Mesenchymal stem cell (in vitro differentiated cells and primary cell): Measurements from ENCODE around the gene S100A8. TPM values are rescaled to one million over a fixed set of nuclear protein-coding genes. Genes with fewer than 3 reads are reported as not detected.

Experiments
- DNase-seq: peaks from one replicate; pipeline ENCODE4 v3.0.0-alpha.2; 2013
- H2AFZ ChIP-seq: one replicate; pipeline ENCODE4 v1.6.1; 2013; ENCODE audit warnings: low read depth, mild to moderate bottlenecking, control low read depth, inconsistent platforms, low read length, moderate library complexity
- H2AK5ac ChIP-seq: 2 replicates; pipeline ENCODE4 v1.6.1; 2013; ENCODE audit warnings: low read length, moderate library complexity, mild to moderate bottlenecking, inconsistent platforms; ENCODE audit not compliant: severe bottlenecking
- H2BK120ac ChIP-seq: one replicate; pipeline ENCODE4 v1.6.1; 2013; ENCODE audit warnings: low read depth, mild to moderate bottlenecking, inconsistent platforms, low read length, moderate library complexity
- H2BK12ac ChIP-seq, 2 experiments: one replicate each; pipeline ENCODE4 v1.6.1; 2013; ENCODE audit warnings: inconsistent platforms in 2 of 2, low read length in 2 of 2, mild to moderate bottlenecking in 2 of 2, moderate library complexity in 2 of 2, control low read depth in 1 of 2
- H2BK15ac ChIP-seq: one replicate; pipeline ENCODE4 v1.6.1; 2013; ENCODE audit warnings: mild to moderate bottlenecking, low read depth, inconsistent platforms; ENCODE audit not compliant: poor library complexity, severe bottlenecking
- H2BK5ac ChIP-seq: 2 replicates; pipeline ENCODE4 v1.6.1; 2013; ENCODE audit warnings: low read depth, mild to moderate bottlenecking, low read length, control low read depth, inconsistent platforms; ENCODE audit not compliant: poor library complexity, severe bottlenecking
- H3K14ac ChIP-seq, 2 experiments: one replicate each; pipeline ENCODE4 v1.6.1; 2013; ENCODE audit warnings: inconsistent platforms in 2 of 2, low read length in 2 of 2, control low read depth in 1 of 2, mild to moderate bottlenecking in 1 of 2, moderate library complexity in 1 of 2
- H3K18ac ChIP-seq, 2 experiments: one replicate each; pipeline ENCODE4 v1.6.1; 2013; ENCODE audit warnings: inconsistent platforms in 2 of 2, low read length in 2 of 2, control low read depth in 1 of 2, low read depth in 1 of 2, mild to moderate bottlenecking in 1 of 2
- H3K23ac ChIP-seq, 2 experiments: one replicate each; pipeline ENCODE4 v1.6.1; 2013; ENCODE audit warnings: inconsistent platforms in 2 of 2, low read length in 2 of 2, mild to moderate bottlenecking in 2 of 2, moderate library complexity in 2 of 2, control low read depth in 1 of 2
- H3K27ac ChIP-seq: 2 replicates; pipeline ENCODE4 v1.5.1; 2013; ENCODE audit warnings: mild to moderate bottlenecking, moderate library complexity, low read length, control low read depth, inconsistent platforms; ENCODE audit not compliant: poor library complexity, severe bottlenecking
- H3K27me3 ChIP-seq, 2 experiments: 2 replicates each; pipeline versions ENCODE4 v1.6.1 to v1.7.0; 2013; ENCODE audit warnings: low read length in 2 of 2, mild to moderate bottlenecking in 2 of 2, moderate library complexity in 2 of 2, control low read depth in 1 of 2, inconsistent platforms in 1 of 2; ENCODE audit not compliant: control insufficient read depth in 1 of 2, insufficient read depth in 1 of 2
- H3K36me3 ChIP-seq, 2 experiments: 2 replicates each; pipeline versions ENCODE4 v1.6.1 to v1.7.0; 2013; ENCODE audit warnings: low read length in 2 of 2, control low read depth in 1 of 2, inconsistent platforms in 1 of 2, low read depth in 1 of 2, mild to moderate bottlenecking in 1 of 2; ENCODE audit not compliant: insufficient read depth in 2 of 2, control insufficient read depth in 1 of 2
- H3K4ac ChIP-seq, 2 experiments: one replicate each; pipeline ENCODE4 v1.6.1; 2013; ENCODE audit warnings: inconsistent platforms in 2 of 2, low read length in 2 of 2, mild to moderate bottlenecking in 2 of 2, moderate library complexity in 2 of 2, control low read depth in 1 of 2, low read depth in 1 of 2
- H3K4me1 ChIP-seq: 2 replicates; pipeline ENCODE4 v1.6.1; 2013; ENCODE audit warnings: low read depth, low read length, control low read depth; ENCODE audit not compliant: control insufficient read depth, insufficient read depth
- H3K4me2 ChIP-seq: 2 replicates; pipeline ENCODE4 v1.6.1; 2013; ENCODE audit warnings: low read length, mild to moderate bottlenecking, inconsistent platforms; ENCODE audit not compliant: poor library complexity, severe bottlenecking
- H3K4me3 ChIP-seq, 2 experiments: 2 replicates each; pipeline versions ENCODE4 v1.5.1 to v1.7.0; 2013; ENCODE audit warnings: low read length in 2 of 2, mild to moderate bottlenecking in 2 of 2, control low read depth in 1 of 2, low read depth in 1 of 2; ENCODE audit not compliant: insufficient read depth in 1 of 2
- H3K79me1 ChIP-seq: replicated peaks from 2 replicates; pipeline ENCODE4 v1.6.1; 2013; ENCODE audit warnings: mild to moderate bottlenecking, control low read depth, low read length, inconsistent platforms; ENCODE audit not compliant: poor library complexity, severe bottlenecking
- H3K9ac ChIP-seq: 2 replicates; pipeline ENCODE4 v1.7.0; 2013; ENCODE audit warnings: mild to moderate bottlenecking, low read length, moderate library complexity
- H3K9me3 ChIP-seq: 2 replicates; pipeline ENCODE4 v1.7.0; 2013; ENCODE audit warnings: mild to moderate bottlenecking, low read length; ENCODE audit not compliant: control insufficient read depth
- H4K8ac ChIP-seq: one replicate; pipeline ENCODE4 v1.6.1; 2013; ENCODE audit warnings: inconsistent platforms, mild to moderate bottlenecking, low read length, moderate library complexity
- H4K91ac ChIP-seq: one replicate; pipeline ENCODE4 v1.6.1; 2013; ENCODE audit warnings: mild to moderate bottlenecking, low read length, inconsistent platforms
- WGBS: methylation state at CpG from one replicate; pipeline ENCODE4 v1.1.7; 2013; ENCODE audit warnings: mixed read lengths; 5-methylcytosine and 5-hydroxymethylcytosine counted together
- small RNA-seq: library from polyadenylated mRNA; stranded (forward); fragments of <200 nt; extraction: miRNeasy Mini kit (QIAGEN cat#:217004); gene quantifications from one replicate; pipeline ENCODE3, GENCODE V24; 2013; ENCODE audit warnings: low read depth

S100A8 gene

GRCh38 chr1:153342178-153342577 is 48.7 kb downstream of the S100A8 start:
- no peak overlapping the region for H3K9ac ChIP-seq
- no peak for DNase-seq
- no peaks in the 10 kb centered on the region for H3K79me1 ChIP-seq
- H3K4me3 ChIP-seq, result no peak overlapping the region
- no peak overlapping the region for H3K4me2 ChIP-seq
- peaks cover 9 to 84% of the 10 kb centered on the region in 2 experiments for H3K27me3 ChIP-seq
- H2AFZ ChIP-seq, result no peak overlapping the region
- 70% methylated on average over 3 of the region's 3 CpGs for WGBS
- no peak overlapping the region for H3K14ac ChIP-seq
- no peak overlapping the region for H2AK5ac ChIP-seq
- no peak overlapping the region for H2BK15ac ChIP-seq
- no peaks in the 10 kb centered on the region for H3K9me3 ChIP-seq
- no peak overlapping the region for H2BK120ac ChIP-seq
- H3K4me1 ChIP-seq, result no peaks in the 10 kb centered on the region
- H3K18ac ChIP-seq, result no peak overlapping the region
- no peak overlapping the region for H3K23ac ChIP-seq
- no peak overlapping the region for H3K27ac ChIP-seq
- no peak overlapping the region for H3K4ac ChIP-seq
- H4K8ac ChIP-seq, result no peak overlapping the region
- H2BK5ac ChIP-seq, result no peak overlapping the region
- no peak overlapping the region for H2BK12ac ChIP-seq
- H4K91ac ChIP-seq, result no peak overlapping the region
- no peaks in the 10 kb centered on the region for H3K36me3 ChIP-seq

DNA sequence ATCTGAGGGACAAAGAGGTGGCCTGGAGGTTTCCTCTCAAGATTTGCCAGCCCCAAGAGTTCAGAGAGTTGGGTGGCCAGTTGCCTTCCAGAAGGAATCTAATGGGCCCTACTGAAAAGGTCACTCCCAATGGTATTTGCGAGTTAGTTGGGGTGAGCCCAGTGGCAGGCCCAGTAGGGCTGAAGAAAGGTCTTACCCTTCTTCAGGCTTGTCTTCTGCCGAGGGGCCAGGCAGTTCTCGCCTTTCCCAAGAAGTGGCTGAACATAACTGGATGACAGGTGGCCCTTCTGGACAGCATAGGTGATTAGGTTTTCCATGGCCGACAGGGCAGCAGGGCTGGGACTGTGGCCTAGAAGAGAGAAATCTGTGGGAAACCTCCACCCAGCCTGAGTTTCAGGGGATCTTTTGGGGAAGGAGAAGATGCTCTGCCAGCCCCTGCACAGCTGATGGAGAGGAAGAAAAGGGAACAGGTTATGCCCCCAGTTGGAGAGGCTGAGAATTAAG is 49.4 kb downstream of the S100A8 start:
- WGBS, result 64% methylated on average over 4 of the region's 4 CpGs
- H3K27ac ChIP-seq, result no peak overlapping the region
- H2BK12ac ChIP-seq, result no peak overlapping the region
- H3K4ac ChIP-seq, result no peak overlapping the region
- H4K91ac ChIP-seq, result no peak overlapping the region
- no peak overlapping the region for H4K8ac ChIP-seq
- H2BK120ac ChIP-seq, result no peak overlapping the region
- no peak overlapping the region for H2BK15ac ChIP-seq
- H3K4me3 ChIP-seq, result no peak overlapping the region
- H2AK5ac ChIP-seq, result no peak overlapping the region
- no peak overlapping the region for H3K4me2 ChIP-seq
- H3K9ac ChIP-seq, result no peak overlapping the region
- H3K14ac ChIP-seq, result no peak overlapping the region
- H3K18ac ChIP-seq, result no peak overlapping the region
- no peaks in the 10 kb centered on the region for H3K36me3 ChIP-seq
- no peaks in the 10 kb centered on the region for H3K79me1 ChIP-seq
- H3K23ac ChIP-seq, result no peak overlapping the region
- H3K27me3 ChIP-seq, result peaks cover 9 to 84% of the 10 kb centered on the region in 2 experiments
- no peaks in the 10 kb centered on the region for H3K4me1 ChIP-seq
- no peaks in the 10 kb centered on the region for H3K9me3 ChIP-seq
- DNase-seq, result no peak
- H2BK5ac ChIP-seq, result no peak overlapping the region
- no peak overlapping the region for H2AFZ ChIP-seq

DNA sequence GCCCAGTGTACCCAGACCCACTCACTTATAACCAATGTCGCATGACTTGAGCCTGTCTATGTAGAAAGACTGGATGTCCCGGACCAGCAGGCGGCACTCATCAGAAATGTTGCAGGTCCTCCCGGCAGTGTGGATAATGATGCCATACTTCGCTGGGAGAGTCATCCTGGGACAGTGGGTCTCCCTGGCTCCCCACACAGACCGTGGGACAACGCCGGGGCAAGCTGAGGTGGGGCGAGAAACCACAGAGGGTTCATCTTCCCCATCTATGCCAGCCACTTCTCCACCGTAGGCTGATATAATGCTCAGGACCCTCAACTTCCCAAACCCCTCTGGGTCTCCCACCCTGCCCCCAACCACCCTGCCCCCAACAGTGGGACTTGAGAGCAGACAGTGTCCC is 50.5 kb downstream of the S100A8 start:
- Histone ChIP-seq H3K27ac (no peak overlapping the region), H3K36me3 (no peaks in the 10 kb centered on the region), H2AK5ac (no peak overlapping the region), H3K4me1 (no peaks in the 10 kb centered on the region), H2AFZ (no peak overlapping the region), H2BK5ac (no peak overlapping the region), H3K23ac (no peak overlapping the region), H3K9me3 (no peaks in the 10 kb centered on the region), H3K79me1 (no peaks in the 10 kb centered on the region), H3K4me3 (no peak overlapping the region), H4K8ac (no peak overlapping the region), H3K4ac (no peak overlapping the region), H3K27me3 (peaks cover 3 to 73% of the 10 kb centered on the region in 2 experiments), H3K4me2 (no peak overlapping the region), H2BK12ac (no peak overlapping the region), H3K9ac (no peak overlapping the region), H3K18ac (no peak overlapping the region), H2BK15ac (no peak overlapping the region), H2BK120ac (no peak overlapping the region), H4K91ac (no peak overlapping the region), H3K14ac (no peak overlapping the region)
- DNase-seq, result no peak
- 80% methylated on average over 9 of the region's 10 CpGs for WGBS

Small RNA genes lying within 50 kb of the gene (small RNA-seq; reads per million reads assigned to genes)
- gene S100A15A, result not detected
